Measurements from ENCODE around the gene KLK15.

Gene KLK15

DNA sequence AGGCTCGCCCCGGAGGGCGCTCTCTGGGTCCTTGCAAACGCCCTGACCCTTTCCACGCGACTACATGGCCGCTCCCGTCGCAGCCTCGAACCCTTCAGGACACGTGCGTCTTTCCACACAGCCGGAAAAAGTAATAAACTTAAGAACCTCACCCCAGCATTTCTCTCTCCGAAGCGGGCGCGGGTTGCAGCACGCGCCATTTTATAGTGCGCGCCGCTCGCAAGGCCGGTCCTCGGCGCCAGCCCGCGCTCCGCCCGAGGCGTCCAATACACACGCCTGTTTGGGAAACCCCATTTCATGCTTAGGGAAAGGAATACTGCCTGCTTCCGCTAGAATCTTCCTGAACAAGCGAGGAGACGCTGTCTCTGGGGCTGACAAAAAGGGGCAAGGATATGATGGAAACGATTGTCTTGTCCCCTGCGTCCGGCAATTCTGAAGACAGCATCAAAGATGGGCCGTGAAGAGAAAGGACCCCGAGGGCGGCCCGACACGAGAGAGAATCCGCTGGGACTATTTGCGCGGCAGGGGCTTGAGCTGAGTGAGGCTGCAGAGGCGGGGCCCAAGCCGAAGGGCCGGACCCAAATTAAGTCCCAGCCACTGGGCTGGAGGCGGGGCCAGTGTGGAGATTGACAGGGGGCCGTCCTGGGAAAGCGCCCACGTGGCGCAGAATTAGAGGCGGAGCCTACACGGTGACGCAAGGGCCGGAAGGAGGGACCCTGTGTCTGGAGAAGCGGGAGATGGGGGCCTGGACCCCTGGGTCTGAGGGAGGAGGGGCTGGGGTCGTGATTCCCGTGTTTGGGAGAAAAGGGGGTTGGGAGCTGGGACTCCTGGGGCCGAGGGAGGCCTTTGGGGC, 28.7 kb downstream of the KLK15 start:
- Histone ChIP-seq H3K4me3 (ENCODE audit: low read depth, low read length) (peak overlapping the region; percentile 100), H3K27me3 (ENCODE audit: insufficient read depth, low read length) (no peaks in the 10 kb centered on the region), H3K4me1 (ENCODE audit: control insufficient read depth, insufficient read depth, low read length, unreplicated experiment) (peaks cover 4% of the 10 kb centered on the region), H2AFZ (ENCODE audit: low read length, unreplicated experiment) (peak overlapping the region; percentile 82), H3K79me2 (ENCODE audit: control insufficient read depth, insufficient read depth, low read length, unreplicated experiment) (peaks cover 37% of the 10 kb centered on the region), H3K27ac (ENCODE audit: low read depth, low read length) (peak overlapping the region; percentile 92), H3K36me3 (ENCODE audit: insufficient read depth, low read length) (0 out of 2 replicates have a peak, but pooled peaks cover 4% of the 10 kb centered on the region)

DNA sequence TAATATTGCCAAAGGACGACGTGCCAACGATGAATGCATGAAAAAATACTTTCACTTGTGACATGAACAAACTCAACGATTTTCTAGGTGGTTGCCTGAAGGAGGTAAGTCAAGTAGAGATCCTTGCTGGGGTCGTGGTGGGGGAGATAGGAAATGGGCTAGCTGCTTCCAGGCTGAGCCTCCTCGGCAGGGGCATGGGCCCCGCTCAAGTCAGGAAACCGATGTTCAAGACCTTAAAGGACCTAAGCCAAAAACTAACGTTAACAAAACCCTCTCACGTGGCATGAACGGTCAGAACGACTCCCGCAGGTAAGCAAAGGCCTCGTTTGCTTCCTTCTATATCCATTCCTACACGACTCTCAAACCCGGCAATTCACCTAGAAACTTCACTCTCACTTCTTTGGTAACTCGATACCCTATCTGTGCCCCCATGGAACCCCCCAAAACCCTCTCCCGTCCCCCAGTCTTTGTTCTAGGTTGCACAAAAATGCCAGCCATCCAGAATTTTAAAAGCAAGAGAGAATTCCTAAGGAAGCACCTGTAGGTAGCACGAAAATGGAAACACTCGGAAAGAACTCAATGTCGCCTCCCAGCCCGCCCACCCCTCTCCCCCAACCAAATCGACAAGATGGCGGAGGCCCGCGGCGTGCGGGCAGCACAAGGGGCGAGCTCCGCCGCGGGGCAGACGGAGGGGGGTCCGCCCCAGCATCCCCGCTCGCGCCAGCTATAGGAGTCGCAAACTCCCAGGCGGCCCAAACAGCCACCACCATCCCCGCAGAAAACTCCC, 29.5 kb downstream of the KLK15 start:
- H3K4me1 ChIP-seq (ENCODE audit: control insufficient read depth, insufficient read depth, low read length, unreplicated experiment), result peaks cover 4% of the 10 kb centered on the region
- H3K27me3 ChIP-seq (ENCODE audit: insufficient read depth, low read length), result no peaks in the 10 kb centered on the region
- peaks cover 44% of the 10 kb centered on the region for H3K79me2 ChIP-seq (ENCODE audit: control insufficient read depth, insufficient read depth, low read length, unreplicated experiment)
- H2AFZ ChIP-seq (ENCODE audit: low read length, unreplicated experiment), result peak overlapping the region; percentile 82
- 0 out of 2 replicates have a peak, but pooled peaks cover 4% of the 10 kb centered on the region for H3K36me3 ChIP-seq (ENCODE audit: insufficient read depth, low read length)
- H3K27ac ChIP-seq (ENCODE audit: low read depth, low read length), result peak overlapping the region; percentile 92
- H3K4me3 ChIP-seq (ENCODE audit: low read depth, low read length), result peak overlapping the region; percentile 100

- peaks cover 4% of the 10 kb centered on the region; the same call in 1 of the 2 replicates for H3K36me3 ChIP-seq (ENCODE audit: insufficient read depth, low read length)
- H2AFZ ChIP-seq (ENCODE audit: low read length, unreplicated experiment), result no peak overlapping the region
- peaks cover 44% of the 10 kb centered on the region for H3K79me2 ChIP-seq (ENCODE audit: control insufficient read depth, insufficient read depth, low read length, unreplicated experiment)
- H3K4me1 ChIP-seq (ENCODE audit: control insufficient read depth, insufficient read depth, low read length, unreplicated experiment), result peaks cover 4% of the 10 kb centered on the region
- H3K4me3 ChIP-seq (ENCODE audit: low read depth, low read length), result no peak overlapping the region
- no peaks in the 10 kb centered on the region for H3K27me3 ChIP-seq (ENCODE audit: insufficient read depth, low read length)
- no peak overlapping the region for H3K27ac ChIP-seq (ENCODE audit: low read depth, low read length)
Observed at GRCh38 chr19:50801107-50801506, 32.3 kb downstream of the KLK15 start.

GRCh38 chr19:50799547-50799851, 33.9 kb downstream of the KLK15 start:
- no peak overlapping the region for H3K27ac ChIP-seq (ENCODE audit: low read depth, low read length)

DNA sequence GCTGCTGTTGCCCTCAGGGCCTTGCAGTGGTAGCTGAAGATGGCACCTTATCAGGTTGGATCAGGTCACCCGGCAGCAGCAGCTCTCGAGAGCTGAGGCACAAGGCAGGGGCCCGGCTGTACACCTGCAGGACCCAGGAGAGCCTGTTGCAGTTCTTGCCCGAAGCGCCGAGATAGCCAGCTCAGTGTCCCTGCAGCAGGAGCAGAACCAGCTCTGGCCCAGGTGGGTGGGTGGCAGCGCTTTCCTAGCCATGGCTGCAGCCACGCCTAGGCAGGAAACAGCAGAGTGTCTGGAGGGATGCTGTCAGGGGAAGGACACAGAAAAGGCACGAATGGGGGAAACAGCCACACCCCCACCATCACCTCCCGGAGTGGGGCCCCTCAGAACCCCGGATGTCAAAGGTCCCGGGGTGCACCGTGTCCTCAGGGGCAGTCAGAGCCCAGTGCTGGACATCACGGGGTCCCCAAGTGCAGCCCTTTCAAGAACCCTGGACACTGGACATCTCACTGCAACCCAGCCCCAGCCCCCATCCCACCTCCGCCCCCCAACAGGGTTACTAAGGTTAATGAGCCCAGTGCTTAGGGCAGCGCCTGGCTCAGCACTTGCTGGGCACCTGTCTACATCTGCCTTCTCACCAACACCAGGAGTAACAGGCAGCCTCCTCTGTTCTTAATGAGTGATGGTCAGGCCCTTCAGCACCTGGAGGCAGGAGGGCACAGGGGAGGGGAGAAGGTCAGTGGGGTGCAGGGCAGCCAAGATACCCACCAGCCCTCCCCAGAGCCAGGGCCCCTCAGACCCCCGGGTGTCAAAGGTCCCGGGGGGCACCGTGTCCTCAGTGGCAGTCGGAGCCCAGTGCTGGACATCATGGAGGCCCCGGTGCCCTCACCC, 34.5 kb downstream of the KLK15 start:
- H3K79me2 ChIP-seq (ENCODE audit: control insufficient read depth, insufficient read depth, low read length, unreplicated experiment), result peaks cover 38% of the 10 kb centered on the region
- no peaks in the 10 kb centered on the region for H3K27me3 ChIP-seq (ENCODE audit: insufficient read depth, low read length)
- H3K27ac ChIP-seq (ENCODE audit: low read depth, low read length), result no peak overlapping the region

More at GRCh38 chr19:50799547-50799851, 33.9 kb downstream of the KLK15 start:
- Histone ChIP-seq H3K4me3 (ENCODE audit: low read depth, low read length) (no peak overlapping the region), H3K27me3 (ENCODE audit: insufficient read depth, low read length) (no peaks in the 10 kb centered on the region), H3K79me2 (ENCODE audit: control insufficient read depth, insufficient read depth, low read length, unreplicated experiment) (peaks cover 44% of the 10 kb centered on the region), H2AFZ (ENCODE audit: low read length, unreplicated experiment) (no peak overlapping the region), H3K4me1 (ENCODE audit: control insufficient read depth, insufficient read depth, low read length, unreplicated experiment) (peaks cover 4% of the 10 kb centered on the region), H3K36me3 (ENCODE audit: insufficient read depth, low read length) (peaks cover 4% of the 10 kb centered on the region; the same call in 1 of the 2 replicates)

GRCh38 chr19:50797781-50798658, 35.4 kb downstream of the KLK15 start:
- no peak overlapping the region for H2AFZ ChIP-seq (ENCODE audit: low read length, unreplicated experiment)
- no peaks in the 10 kb centered on the region for H3K27me3 ChIP-seq (ENCODE audit: insufficient read depth, low read length)
- H3K4me1 ChIP-seq (ENCODE audit: control insufficient read depth, insufficient read depth, low read length, unreplicated experiment), result peaks cover 4% of the 10 kb centered on the region
- H3K79me2 ChIP-seq (ENCODE audit: control insufficient read depth, insufficient read depth, low read length, unreplicated experiment), result peaks cover 29% of the 10 kb centered on the region
- no peak overlapping the region for H3K27ac ChIP-seq (ENCODE audit: low read depth, low read length)
- no peaks in the 10 kb centered on the region; the same call in 1 of the 2 replicates for H3K36me3 ChIP-seq (ENCODE audit: insufficient read depth, low read length)
- no peak overlapping the region for H3K4me3 ChIP-seq (ENCODE audit: low read depth, low read length)

More for the DNA sequence above, 34.5 kb downstream of the KLK15 start:
- Histone ChIP-seq H3K4me3 (ENCODE audit: low read depth, low read length) (no peak overlapping the region), H3K4me1 (ENCODE audit: control insufficient read depth, insufficient read depth, low read length, unreplicated experiment) (peaks cover 4% of the 10 kb centered on the region), H3K36me3 (ENCODE audit: insufficient read depth, low read length) (peaks cover 4% of the 10 kb centered on the region; the same call in 1 of the 2 replicates), H2AFZ (ENCODE audit: low read length, unreplicated experiment) (no peak overlapping the region)

GRCh38 chr19:50797429-50797780, 36.0 kb downstream of the KLK15 start:
- Histone ChIP-seq H3K27me3 (ENCODE audit: insufficient read depth, low read length) (no peaks in the 10 kb centered on the region), H3K4me3 (ENCODE audit: low read depth, low read length) (no peak overlapping the region), H2AFZ (ENCODE audit: low read length, unreplicated experiment) (no peak overlapping the region), H3K27ac (ENCODE audit: low read depth, low read length) (no peak overlapping the region), H3K4me1 (ENCODE audit: control insufficient read depth, insufficient read depth, low read length, unreplicated experiment) (no peaks in the 10 kb centered on the region), H3K36me3 (ENCODE audit: insufficient read depth, low read length) (no peaks in the 10 kb centered on the region; the same call in 1 of the 2 replicates), H3K79me2 (ENCODE audit: control insufficient read depth, insufficient read depth, low read length, unreplicated experiment) (peaks cover 23% of the 10 kb centered on the region)

GRCh38 chr19:50796634-50797428, 36.5 kb downstream of the KLK15 start:
- Histone ChIP-seq H2AFZ (ENCODE audit: low read length, unreplicated experiment) (no peak overlapping the region), H3K27ac (ENCODE audit: low read depth, low read length) (no peak overlapping the region), H3K4me3 (ENCODE audit: low read depth, low read length) (no peak overlapping the region), H3K36me3 (ENCODE audit: insufficient read depth, low read length) (no peaks in the 10 kb centered on the region; the same call in 1 of the 2 replicates), H3K79me2 (ENCODE audit: control insufficient read depth, insufficient read depth, low read length, unreplicated experiment) (peaks cover 17% of the 10 kb centered on the region), H3K27me3 (ENCODE audit: insufficient read depth, low read length) (no peaks in the 10 kb centered on the region), H3K4me1 (ENCODE audit: control insufficient read depth, insufficient read depth, low read length, unreplicated experiment) (no peaks in the 10 kb centered on the region)

DNA sequence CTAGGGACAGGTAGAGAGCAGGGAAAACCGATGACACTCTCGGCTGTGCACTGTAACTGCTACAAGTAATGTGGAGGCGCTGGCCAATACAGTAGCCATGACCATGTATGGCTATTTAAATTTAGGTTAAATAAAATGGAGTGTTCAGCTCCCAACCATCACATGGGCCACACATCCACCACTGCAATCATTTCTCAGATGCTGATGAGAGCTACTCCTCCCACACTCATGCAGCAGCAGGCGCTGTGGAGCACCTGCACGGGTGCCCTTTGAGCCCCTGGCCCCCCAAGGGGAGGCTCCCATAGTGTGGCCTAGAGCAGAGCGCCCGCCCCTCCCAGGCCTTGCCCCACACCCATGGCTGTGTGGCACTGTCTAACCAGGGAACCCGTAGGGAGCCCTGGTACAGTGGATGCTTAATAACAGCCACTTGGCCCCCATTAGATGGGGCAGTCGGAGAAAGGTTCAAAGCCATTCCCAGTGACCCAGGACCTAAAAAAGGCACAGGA, 37.2 kb downstream of the KLK15 start:
- Histone ChIP-seq H3K27me3 (ENCODE audit: insufficient read depth, low read length) (no peaks in the 10 kb centered on the region), H3K4me1 (ENCODE audit: control insufficient read depth, insufficient read depth, low read length, unreplicated experiment) (no peaks in the 10 kb centered on the region), H3K79me2 (ENCODE audit: control insufficient read depth, insufficient read depth, low read length, unreplicated experiment) (peaks cover 16% of the 10 kb centered on the region), H3K27ac (ENCODE audit: low read depth, low read length) (no peak overlapping the region), H2AFZ (ENCODE audit: low read length, unreplicated experiment) (no peak overlapping the region), H3K36me3 (ENCODE audit: insufficient read depth, low read length) (no peaks in the 10 kb centered on the region; the same call in 1 of the 2 replicates), H3K4me3 (ENCODE audit: low read depth, low read length) (no peak overlapping the region)

Measured in ACC112 (cell line).